Endothelial cell of umbilical vein (primary cell): Measurements from ENCODE around the gene C10orf105. TPM values are rescaled to one million over a fixed set of nuclear protein-coding genes. Genes with fewer than 3 reads are reported as not detected.

ENCODE experiments used
- BruUV-seq: library from RNA; stranded (reverse); fragments of 400-500 nt; replicated peaks from 2 replicates; lab custom pipeline; 2021; lab: Mats Ljungman, UMichigan
- CTCF ChIA-PET: fragments of 300-600, 350-600 bp; sonication (Branson Sonifier 250); formaldehyde crosslinking; loops from one replicate; lab custom pipeline; 2021; ENCODE audit warnings: antibody characterized with exemption, inconsistent platforms; lab: Charles Lee
- POLR2A ChIA-PET: fragments of 300-600, 350-600 bp; sonication (Branson Sonifier 250); formaldehyde crosslinking; loops from one replicate; lab custom pipeline; 2021; ENCODE audit warnings: antibody characterized with exemption, inconsistent platforms; lab: Charles Lee
- DNase-seq: peaks from one replicate; pipeline ENCODE4 v3.0.0-alpha.2; 2011; ENCODE audit warnings: low read depth, low spot score
- FAIRE-seq: peaks from 2 replicates; lab custom pipeline; 2011; peaks lifted over from hg19 to GRCh38; lab: Jason Lieb, UNC
- H2AFZ ChIP-seq: 2 replicates; pipeline ENCODE4 v1.6.0; 2012; ENCODE audit warnings: low read depth, low read length, control low read depth, inconsistent platforms
- H3K27ac ChIP-seq: 2 replicates; pipeline ENCODE4 v1.5.1; 2011; ENCODE audit warnings: low read depth, mild to moderate bottlenecking, control low read depth, low read length, moderate library complexity; ENCODE audit not compliant: insufficient read depth
- H3K27me3 ChIP-seq, 2 experiments: 2 replicates each; pipeline versions ENCODE4 v1.6.0 to v1.6.1; 2011; ENCODE audit warnings: low read length in 2 of 2, mixed read lengths in 1 of 2; ENCODE audit not compliant: control insufficient read depth in 2 of 2, insufficient read depth in 2 of 2
- H3K36me3 ChIP-seq, 2 experiments: 2 replicates in 1 of 2; 3 replicates in 1 of 2; pipeline ENCODE4 v1.5.1; 2011; ENCODE audit warnings: low read length in 2 of 2, mild to moderate bottlenecking in 1 of 2, moderate library complexity in 1 of 2; ENCODE audit not compliant: control insufficient read depth in 2 of 2, insufficient read depth in 2 of 2; ENCODE audit errors: extremely low read depth in 1 of 2
- H3K4me1 ChIP-seq: 3 replicates; pipeline ENCODE4 v1.5.1; 2011; ENCODE audit warnings: mild to moderate bottlenecking, low read length; ENCODE audit not compliant: control insufficient read depth, insufficient read depth; ENCODE audit errors: extremely low read depth
- H3K4me2 ChIP-seq: 2 replicates; pipeline ENCODE4 v1.6.1; 2011; ENCODE audit warnings: low read length, control low read depth, mixed read lengths; ENCODE audit not compliant: insufficient read depth
- H3K4me3 ChIP-seq, 3 experiments: fragments of 200-600 bp in 1 of 3; sonication (generic), shearing (Covaris generic) in 1 of 3; replicated peaks in 1 of 3; 2 replicates each; pipeline ENCODE4 v1.5.1; 2011 to 2016; ENCODE audit warnings: control low read depth in 3 of 3, low read length in 3 of 3, mild to moderate bottlenecking in 2 of 3, inconsistent platforms in 1 of 3, low read depth in 1 of 3, moderate library complexity in 1 of 3; ENCODE audit not compliant: insufficient read depth in 1 of 3
- H3K79me2 ChIP-seq: 2 replicates; pipeline ENCODE4 v1.6.0; 2012; ENCODE audit warnings: low read length, inconsistent platforms; ENCODE audit not compliant: control insufficient read depth, insufficient read depth
- H3K9ac ChIP-seq: replicated peaks from 2 replicates; pipeline ENCODE3; 2011; ENCODE audit warnings: low read length, control low read depth; ENCODE audit not compliant: insufficient read depth; ENCODE audit errors: extremely low read depth
- H3K9me1 ChIP-seq: replicated peaks from 3 replicates; pipeline ENCODE4 v1.6.0; 2011; ENCODE audit warnings: mild to moderate bottlenecking, low read length; ENCODE audit not compliant: control insufficient read depth, insufficient read depth; ENCODE audit errors: extremely low read depth
- H3K9me3 ChIP-seq: replicated peaks from 2 replicates; pipeline ENCODE4 v1.5.1; 2012; ENCODE audit warnings: low read length, inconsistent platforms; ENCODE audit not compliant: control insufficient read depth, insufficient read depth
- H4K20me1 ChIP-seq: replicated peaks from 2 replicates; pipeline ENCODE3; 2011; ENCODE audit warnings: mild to moderate bottlenecking, low read length; ENCODE audit not compliant: control insufficient read depth, insufficient read depth; ENCODE audit errors: extremely low read depth
- CTCF ChIP-seq, 2 donors: IDR thresholded peaks; 1 replicate in 1 of 2; 2 replicates in 1 of 2; pipeline ENCODE4 v1.5.1; 2011; ENCODE audit warnings: low read length in 2 of 2, mild to moderate bottlenecking in 2 of 2, moderate library complexity in 2 of 2, control low read depth in 1 of 2, inconsistent platforms in 1 of 2, low read depth in 1 of 2; ENCODE audit not compliant: insufficient read depth in 1 of 2; ENCODE audit errors: extremely low read depth in 1 of 2
- EZH2 ChIP-seq: IDR thresholded peaks from 2 replicates; pipeline ENCODE4 v1.6.1; 2012; ENCODE audit warnings: borderline replicate concordance, low read depth, mild to moderate bottlenecking, moderate library complexity, low read length, inconsistent platforms; ENCODE audit not compliant: severe bottlenecking
- FOS ChIP-seq: IDR thresholded peaks from 2 replicates; pipeline ENCODE4 v1.6.1; 2011; ENCODE audit warnings: mild to moderate bottlenecking, low read length, moderate library complexity, borderline replicate concordance; ENCODE audit not compliant: insufficient read depth
- GATA2 ChIP-seq: IDR thresholded peaks from 2 replicates; pipeline ENCODE4 v1.7.0; 2011; ENCODE audit warnings: low read depth, mild to moderate bottlenecking, moderate library complexity, mixed read lengths, low read length; ENCODE audit not compliant: insufficient read length, insufficient read depth
- JUN ChIP-seq: IDR thresholded peaks from 2 replicates; pipeline ENCODE4 v1.6.1; 2011; ENCODE audit warnings: borderline replicate concordance, low read depth; ENCODE audit not compliant: insufficient read length, insufficient read depth
- MAX ChIP-seq: IDR thresholded peaks from 2 replicates; pipeline ENCODE4 v1.6.1; 2011; ENCODE audit not compliant: insufficient read depth, insufficient read length
- MYC ChIP-seq: IDR thresholded peaks from one replicate; pipeline ENCODE4 v1.6.1; 2011; ENCODE audit warnings: mild to moderate bottlenecking, low read depth, low read length
- POLR2A ChIP-seq: IDR thresholded peaks from 2 replicates; pipeline ENCODE4 v1.6.1; 2012; ENCODE audit warnings: low read depth, mild to moderate bottlenecking, control low read depth, low read length
- POLR2AphosphoS5 ChIP-seq: IDR thresholded peaks from 2 replicates; pipeline ENCODE4 v1.6.1; 2012; ENCODE audit warnings: low read depth, mild to moderate bottlenecking, control low read depth, low read length, moderate library complexity; ENCODE audit not compliant: insufficient read depth
- dilution Hi-C: fragments of 300-500 bp; cut with MboI; formaldehyde crosslinking; loops from one replicate; pipeline ENCODE4 v1.15.0; 2019; ENCODE audit warnings: low sequenced_read_pairs; ENCODE audit not compliant: extremely low pct_ligation_motif_present
- intact Hi-C: fragments of 100-400 bp; cut with micrococcal nuclease; formaldehyde crosslinking; loops from one replicate; pipeline ENCODE4 v1.10.0; 2022
- polyA plus RNA-seq, 4 experiments: library from polyadenylated mRNA; depleted of rRNA in 3 of 4; stranded (reverse) in 3 of 4; unstranded in 1 of 4; fragments of >200 nt; gene quantifications; 2 replicates each; pipeline versions ENCODE4 v1.2.1 to v1.2.3, GENCODE V29; 2011 to 2012; ENCODE audit warnings: missing spikeins in 1 of 4
- total RNA-seq: library from RNA; stranded (reverse); gene quantifications from 2 replicates; pipeline ENCODE4 v1.2.3, GENCODE V29; 2021

The C10orf105 gene
- total and polyA plus RNA-seq, 2 donors (not counting 3 experiments of a cell fraction or from before 2014, with no cell fraction given) = not detected

GRCh38 chr10:71741029-71741428, 21.5 kb upstream of the C10orf105 start:
- H3K36me3 ChIP-seq = no peaks in the 10 kb centered on the region
- no peaks in the 10 kb centered on the region for H3K9me1 ChIP-seq
- DNase-seq (no peak), FAIRE-seq (no peak)
- no peaks in the 10 kb centered on the region for H3K27me3 ChIP-seq
- intact Hi-C loops = no loop called here
- no peak overlapping the region for H3K27ac ChIP-seq
- dilution Hi-C loops = no loop called here
- no TSS peak for BruUV-seq
- no peaks in the 10 kb centered on the region for H4K20me1 ChIP-seq
- H3K9ac ChIP-seq = no peak overlapping the region
- no peak overlapping the region for H3K4me3 ChIP-seq
- no peak for TF ChIP-seq MYC
- no peak for TF ChIP-seq POLR2AphosphoS5
- TF ChIP-seq JUN = no peak
- POLR2A ChIA-PET = no interaction called here
- no peaks in the 10 kb centered on the region for H3K9me3 ChIP-seq
- CTCF ChIA-PET = no interaction called here
- H3K4me2 ChIP-seq = no peak overlapping the region
- H3K4me1 ChIP-seq = no peaks in the 10 kb centered on the region
- no peak overlapping the region for H2AFZ ChIP-seq
- H3K79me2 ChIP-seq = no peaks in the 10 kb centered on the region

GRCh38 chr10:71740069-71740653, 20.6 kb upstream of the C10orf105 start:
- Histone ChIP-seq H3K9me3 (no peaks in the 10 kb centered on the region), H3K9ac (no peak overlapping the region), H3K9me1 (no peaks in the 10 kb centered on the region), H3K4me2 (no peak overlapping the region), H4K20me1 (no peaks in the 10 kb centered on the region), H2AFZ (no peak overlapping the region), H3K27ac (no peak overlapping the region), H3K79me2 (no peaks in the 10 kb centered on the region), H3K36me3 (no peaks in the 10 kb centered on the region), H3K4me3 (no peak overlapping the region), H3K27me3 (no peaks in the 10 kb centered on the region), H3K4me1 (no peaks in the 10 kb centered on the region)
- TF ChIP-seq POLR2AphosphoS5 (no peak), EZH2 (no peak), MYC (no peak), GATA2 (no peak), POLR2A (no peak), FOS (no peak), JUN (no peak), MAX (no peak), CTCF (IDR thresholded peaks at IDR 0.05; ENCODE audit: extremely low read depth in 1 of 2, insufficient read depth in 1 of 2, low read depth in 1 of 2, low read length in 2 of 2) (no peak)
- dilution Hi-C loops (no loop called here), intact Hi-C loops (no loop called here)
- POLR2A ChIA-PET = no interaction called here
- DNase-seq = no peak
- no TSS peak for BruUV-seq
- CTCF ChIA-PET = interaction anchor here (1.0 kb wide), 1 partner anchor 8 kb away, joined by 3 read pairs; no protein-coding TSS in a partner anchor
- FAIRE-seq = no peak
